HepG2 (cell line): Measurements from ENCODE around the gene NDC80. TPM values are rescaled to one million over a fixed set of nuclear protein-coding genes. Genes with fewer than 3 reads are reported as not detected.

ENCODE experiments used
- AGO1 ChIP-seq: fragments of 200-400 bp; formaldehyde crosslinking; IDR thresholded peaks from 2 replicates; pipeline ENCODE4 v1.6.1; 2017; ENCODE audit warnings: mild to moderate bottlenecking, low read depth, low read length, moderate library complexity; ENCODE audit not compliant: poor library complexity, severe bottlenecking
- AKNA ChIP-seq: sonication (generic); formaldehyde crosslinking; IDR thresholded peaks from 2 replicates; pipeline ENCODE4 v1.4.0; 2020; ENCODE audit warnings: missing genetic modification reagents, borderline replicate concordance
- ATF1 ChIP-seq: IDR thresholded peaks from 2 replicates; pipeline ENCODE4 v1.6.1; 2016; ENCODE audit warnings: mild to moderate bottlenecking, control low read depth
- HNF1B ChIP-seq: sonication (generic); formaldehyde crosslinking; IDR thresholded peaks from 2 replicates; pipeline ENCODE4 v1.5.1; 2020; ENCODE audit warnings: mild to moderate bottlenecking, moderate library complexity, missing genetic modification reagents
- MBD4 ChIP-seq: IDR thresholded peaks from 2 replicates; pipeline ENCODE4 v1.6.1; 2012; ENCODE audit warnings: low read length, inconsistent platforms, borderline replicate concordance
- RERE ChIP-seq: IDR thresholded peaks from 2 replicates; pipeline ENCODE4 v1.6.1; 2016; ENCODE audit warnings: low read depth, missing genetic modification reagents, missing compliant biosample characterization
- THYN1 ChIP-seq: sonication (generic); formaldehyde crosslinking; IDR thresholded peaks from 2 replicates; pipeline ENCODE4 v1.8.1; 2023; ENCODE audit warnings: low read depth, mild to moderate bottlenecking, moderate library complexity, missing genetic modification reagents, borderline replicate concordance
- ZGPAT ChIP-seq: IDR thresholded peaks from 2 replicates; pipeline ENCODE4 v1.6.1; 2016; ENCODE audit warnings: mild to moderate bottlenecking
- ZNF350 ChIP-seq: sonication (generic); formaldehyde crosslinking; IDR thresholded peaks from 2 replicates; pipeline ENCODE4 v1.4.0; 2020; ENCODE audit warnings: mild to moderate bottlenecking, low read depth, missing genetic modification reagents, borderline replicate concordance
- polyA plus RNA-seq, 8 experiments: library from polyadenylated mRNA; depleted of rRNA in 3 of 8; stranded (reverse) in 7 of 8; unstranded in 1 of 8; fragments of >200 nt; fragmentation: Illumina TruSeq in 4 of 8; extraction: Trizol in 4 of 8; gene quantifications; 2 replicates each; pipeline versions ENCODE4 v1.2.1 to v1.2.3, GENCODE V29; 2011 to 2016; ENCODE audit warnings: low read depth in 4 of 8, missing spikeins in 1 of 8, mixed read lengths in 1 of 8; ENCODE audit not compliant: insufficient read depth in 1 of 8
- total RNA-seq, 5 experiments: library from RNA; depleted of rRNA; stranded (reverse); fragments of >200 nt; fragmentation: Illumina TruSeq; extraction: Trizol; gene quantifications; 2 replicates each; pipeline ENCODE4 v1.2.3, GENCODE V29; 2016; ENCODE audit warnings: low read depth in 1 of 5

Gene NDC80
- total and polyA plus RNA-seq, 2 of the 13 experiments (the other 11 are each of a cell fraction or from before 2014, with no cell fraction given), result 9.6 to 33.0 TPM

- TF ChIP-seq ZGPAT (CRISPR knock-in tag) (peak; percentile 72; the same call in 1 of the 2 replicates), THYN1 (CRISPR knock-in tag) (0 out of 2 replicates have a peak, but pooled peaks have one; percentile 31), ZNF350 (CRISPR knock-in tag) (peak; percentile 95), MBD4 (no peak), AKNA (CRISPR knock-in tag) (peak; percentile 78; the same call in 1 of the 2 replicates), RERE (no peak), ATF1 (CRISPR knock-in tag) (peak; percentile 100), AGO1 (peak; percentile 42), HNF1B (CRISPR knock-in tag) (no peak)
Measured at GRCh38 chr18:2571200-2572170, at the start of gene NDC80, which contains the start of gene METTL4 (continued).
